Measurements from ENCODE around the gene BDKRB2.

DNA sequence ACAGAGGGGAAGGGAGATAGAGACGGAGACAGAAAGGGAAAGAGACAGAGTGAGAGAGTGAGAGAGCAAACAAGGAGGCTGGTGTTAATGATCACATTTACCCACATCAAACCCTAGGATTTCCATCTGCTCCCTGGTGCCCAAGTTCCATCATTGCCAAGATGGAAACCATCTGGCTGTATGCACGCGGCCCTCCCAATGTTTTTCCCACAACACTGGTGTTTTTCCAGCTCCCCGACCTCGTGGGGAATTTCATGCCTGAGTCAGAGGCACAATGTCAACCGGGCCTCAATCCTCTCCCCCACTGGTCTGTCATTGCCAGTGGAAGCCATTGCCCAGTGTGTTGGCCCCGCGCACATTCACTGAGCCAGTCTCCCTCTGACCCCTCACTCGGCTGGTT lies 19.9 kb upstream of the BDKRB2 start:
- TF ChIP-seq, protein P1, sequence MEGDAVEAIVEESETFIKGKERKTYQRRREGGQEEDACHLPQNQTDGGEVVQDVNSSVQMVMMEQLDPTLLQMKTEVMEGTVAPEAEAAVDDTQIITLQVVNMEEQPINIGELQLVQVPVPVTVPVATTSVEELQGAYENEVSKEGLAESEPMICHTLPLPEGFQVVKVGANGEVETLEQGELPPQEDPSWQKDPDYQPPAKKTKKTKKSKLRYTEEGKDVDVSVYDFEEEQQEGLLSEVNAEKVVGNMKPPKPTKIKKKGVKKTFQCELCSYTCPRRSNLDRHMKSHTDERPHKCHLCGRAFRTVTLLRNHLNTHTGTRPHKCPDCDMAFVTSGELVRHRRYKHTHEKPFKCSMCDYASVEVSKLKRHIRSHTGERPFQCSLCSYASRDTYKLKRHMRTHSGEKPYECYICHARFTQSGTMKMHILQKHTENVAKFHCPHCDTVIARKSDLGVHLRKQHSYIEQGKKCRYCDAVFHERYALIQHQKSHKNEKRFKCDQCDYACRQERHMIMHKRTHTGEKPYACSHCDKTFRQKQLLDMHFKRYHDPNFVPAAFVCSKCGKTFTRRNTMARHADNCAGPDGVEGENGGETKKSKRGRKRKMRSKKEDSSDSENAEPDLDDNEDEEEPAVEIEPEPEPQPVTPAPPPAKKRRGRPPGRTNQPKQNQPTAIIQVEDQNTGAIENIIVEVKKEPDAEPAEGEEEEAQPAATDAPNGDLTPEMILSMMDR (IDR thresholded peaks at IDR 0.05): no peak
- no peak for TF ChIP-seq SIN3A (IDR thresholded peaks at IDR 0.05; ENCODE audit: borderline replicate concordance, insufficient read depth, low read depth, low read length)
- no peak for TF ChIP-seq POLR2AphosphoS5 (IDR thresholded peaks at IDR 0.05; ENCODE audit: low read depth, low read length)
- TF ChIP-seq, protein P2, sequence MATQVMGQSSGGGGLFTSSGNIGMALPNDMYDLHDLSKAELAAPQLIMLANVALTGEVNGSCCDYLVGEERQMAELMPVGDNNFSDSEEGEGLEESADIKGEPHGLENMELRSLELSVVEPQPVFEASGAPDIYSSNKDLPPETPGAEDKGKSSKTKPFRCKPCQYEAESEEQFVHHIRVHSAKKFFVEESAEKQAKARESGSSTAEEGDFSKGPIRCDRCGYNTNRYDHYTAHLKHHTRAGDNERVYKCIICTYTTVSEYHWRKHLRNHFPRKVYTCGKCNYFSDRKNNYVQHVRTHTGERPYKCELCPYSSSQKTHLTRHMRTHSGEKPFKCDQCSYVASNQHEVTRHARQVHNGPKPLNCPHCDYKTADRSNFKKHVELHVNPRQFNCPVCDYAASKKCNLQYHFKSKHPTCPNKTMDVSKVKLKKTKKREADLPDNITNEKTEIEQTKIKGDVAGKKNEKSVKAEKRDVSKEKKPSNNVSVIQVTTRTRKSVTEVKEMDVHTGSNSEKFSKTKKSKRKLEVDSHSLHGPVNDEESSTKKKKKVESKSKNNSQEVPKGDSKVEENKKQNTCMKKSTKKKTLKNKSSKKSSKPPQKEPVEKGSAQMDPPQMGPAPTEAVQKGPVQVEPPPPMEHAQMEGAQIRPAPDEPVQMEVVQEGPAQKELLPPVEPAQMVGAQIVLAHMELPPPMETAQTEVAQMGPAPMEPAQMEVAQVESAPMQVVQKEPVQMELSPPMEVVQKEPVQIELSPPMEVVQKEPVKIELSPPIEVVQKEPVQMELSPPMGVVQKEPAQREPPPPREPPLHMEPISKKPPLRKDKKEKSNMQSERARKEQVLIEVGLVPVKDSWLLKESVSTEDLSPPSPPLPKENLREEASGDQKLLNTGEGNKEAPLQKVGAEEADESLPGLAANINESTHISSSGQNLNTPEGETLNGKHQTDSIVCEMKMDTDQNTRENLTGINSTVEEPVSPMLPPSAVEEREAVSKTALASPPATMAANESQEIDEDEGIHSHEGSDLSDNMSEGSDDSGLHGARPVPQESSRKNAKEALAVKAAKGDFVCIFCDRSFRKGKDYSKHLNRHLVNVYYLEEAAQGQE (IDR thresholded peaks at IDR 0.05; ENCODE audit: insufficient read depth in 1 of 2, low read depth in 2 of 2, low read length in 1 of 2): no peak
- no peak for TF ChIP-seq TCF7L2 (IDR thresholded peaks at IDR 0.05; ENCODE audit: low read depth, low read length)
